Testis (tissue), 3 donors: ENCODE data around the gene ERC1. TPM values are rescaled to one million over a fixed set of nuclear protein-coding genes. Genes with fewer than 3 reads are reported as not detected.

ENCODE experiments used
- DNase-seq: peaks from one replicate; pipeline ENCODE4 v3.0.0-alpha.2; 2019
- H3K27ac ChIP-seq, 2 donors: fragments of 200-600 bp; sonication (generic); one replicate each; pipeline ENCODE4 v1.5.1; 2019
- H3K27me3 ChIP-seq: fragments of 200-600 bp; sonication (generic); one replicate; pipeline ENCODE4 v1.5.1; 2019
- H3K36me3 ChIP-seq: fragments of 200-600 bp; sonication (generic); one replicate; pipeline ENCODE4 v1.5.1; 2017; ENCODE audit warnings: low read depth; ENCODE audit errors: missing control alignments
- H3K4me1 ChIP-seq: fragments of 200-600 bp; sonication (generic); one replicate; pipeline ENCODE4 v1.5.1; 2019
- H3K4me3 ChIP-seq, 2 donors: fragments of 200-600 bp; sonication (generic); one replicate each; pipeline ENCODE4 v1.5.1; 2017 to 2019
- H3K9me3 ChIP-seq: fragments of 200-600 bp; sonication (generic); one replicate; pipeline ENCODE4 v1.5.1; 2017
- CTCF ChIP-seq, 3 experiments: fragments of 450-650 bp in 2 of 3; fragments of 200-600 bp in 1 of 3; sonication (generic) in 1 of 3; IDR thresholded peaks; one replicate each; pipeline ENCODE4 v1.5.1; 2016 to 2019; ENCODE audit warnings: antibody characterized with exemption in 3 of 3, mild to moderate bottlenecking in 2 of 3, moderate library complexity in 1 of 3
- POLR2A ChIP-seq: fragments of 450-650 bp; IDR thresholded peaks from one replicate; pipeline ENCODE4 v1.6.1; 2017; ENCODE audit warnings: antibody characterized with exemption, mild to moderate bottlenecking, moderate library complexity
- WGBS, 2 donors: methylation state at CpG; one replicate each; pipeline ENCODE4 v1.1.5; 2018; 5-methylcytosine and 5-hydroxymethylcytosine counted together
- intact Hi-C: fragments of 100-400 bp; cut with DNase I; formaldehyde crosslinking; loops from one replicate; pipeline ENCODE4 v1.15.1; 2023; ENCODE audit warnings: low total_unique reads
- polyA plus RNA-seq: library from polyadenylated mRNA; stranded (reverse); fragments of 350-450 nt; fragmentation: Illumina TruSeq; extraction: RNeasy Lipid Tissue Mini Kit (QIAGEN cat#74804); gene quantifications from one replicate; pipeline ENCODE4 v1.2.3, GENCODE V29; 2014; ENCODE audit warnings: low read depth, low replicate concordance; ENCODE audit not compliant: insufficient read depth
- total RNA-seq, 2 donors: library from RNA; depleted of rRNA; stranded (reverse); fragments of >200 nt; gene quantifications; one replicate each; pipeline ENCODE4 v1.2.3, GENCODE V29; 2016

The ERC1 gene
- total and polyA plus RNA-seq, 3 donors from 2014 or later, result 25.8 to 109 (median 106) TPM

- Histone ChIP-seq H3K4me3 (no peak overlapping the region), H3K27ac (no peak overlapping the region), H3K27me3 (no peaks in the 10 kb centered on the region), H3K4me1 (peaks cover 6% of the 10 kb centered on the region), H3K9me3 (no peaks in the 10 kb centered on the region), H3K36me3 (no peaks in the 10 kb centered on the region)
- TF ChIP-seq POLR2A (no peak), CTCF (IDR thresholded peaks at IDR 0.05) (no peak)
- no peak for DNase-seq
- intact Hi-C loops, result no loop called here
- 29 to 33% methylated on average over 4 of the region's 4 CpGs for WGBS, 2 donors
Measured at GRCh38 chr12:1305791-1306500, 314.9 kb downstream of the ERC1 start.

GRCh38 chr12:1306817-1307216 is 315.8 kb downstream of the ERC1 start:
- Histone ChIP-seq H3K9me3 (no peaks in the 10 kb centered on the region), H3K4me3 (no peak overlapping the region), H3K4me1 (peaks cover 6% of the 10 kb centered on the region), H3K27ac (peak overlapping the region in 1 of 2 donors; percentile 25), H3K36me3 (no peaks in the 10 kb centered on the region), H3K27me3 (no peaks in the 10 kb centered on the region)
- TF ChIP-seq CTCF (IDR thresholded peaks at IDR 0.05) (no peak), POLR2A (no peak)
- intact Hi-C loops, result no loop called here
- DNase-seq, result no peak
- 75 to 90% methylated on average over 4 of the region's 4 CpGs for WGBS, 2 donors

- no peaks in the 10 kb centered on the region for H3K27me3 ChIP-seq
- no peak overlapping the region for H3K27ac ChIP-seq
- WGBS, 2 donors, result 97 to 100% methylated on average over 1 of the region's 1 CpG
- no peak overlapping the region for H3K4me3 ChIP-seq
- TF ChIP-seq POLR2A (no peak), CTCF (IDR thresholded peaks at IDR 0.05) (no peak)
- H3K4me1 ChIP-seq, result peaks cover 6% of the 10 kb centered on the region
- DNase-seq, result no peak
- no peaks in the 10 kb centered on the region for H3K9me3 ChIP-seq
- intact Hi-C loops, result no loop called here
- H3K36me3 ChIP-seq, result no peaks in the 10 kb centered on the region
Measured at GRCh38 chr12:1307796-1308195, 316.8 kb downstream of the ERC1 start.

- H3K27ac ChIP-seq, result no peak overlapping the region
- intact Hi-C loops, result no loop called here
- WGBS, 2 donors, result 73 to 80% methylated on average over 8 of the region's 8 CpGs
- H3K36me3 ChIP-seq, result no peaks in the 10 kb centered on the region
- no peak for DNase-seq
- peaks cover 6% of the 10 kb centered on the region for H3K4me1 ChIP-seq
- TF ChIP-seq POLR2A (no peak), CTCF (IDR thresholded peaks at IDR 0.05) (no peak)
- H3K4me3 ChIP-seq, result no peak overlapping the region
- H3K9me3 ChIP-seq, result no peaks in the 10 kb centered on the region
- H3K27me3 ChIP-seq, result no peaks in the 10 kb centered on the region
Measured at GRCh38 chr12:1309613-1310012, 318.6 kb downstream of the ERC1 start.

GRCh38 chr12:1310653-1311052 is 319.6 kb downstream of the ERC1 start:
- TF ChIP-seq POLR2A, result no peak
- no peak for TF ChIP-seq CTCF (IDR thresholded peaks at IDR 0.05)
- 41 to 64% methylated on average over 4 of the region's 4 CpGs for WGBS, 2 donors
- Histone ChIP-seq H3K9me3 (no peaks in the 10 kb centered on the region), H3K4me3 (no peak overlapping the region), H3K27me3 (no peaks in the 10 kb centered on the region), H3K27ac (no peak overlapping the region), H3K4me1 (no peaks in the 10 kb centered on the region), H3K36me3 (no peaks in the 10 kb centered on the region)
- intact Hi-C loops, result no loop called here
- DNase-seq, result no peak
